Right lobe of liver (tissue), 6 donors: ENCODE results near the gene ATP6V0B. TPM values are rescaled to one million over a fixed set of nuclear protein-coding genes. Genes with fewer than 3 reads are reported as not detected.

Source experiments
- ATAC-seq, 4 donors: fragments of 200-7000 bp; cut with Tn5 transposase; one replicate each; pipeline ENCODE4 v1.9.1; 2020; ENCODE audit warnings: mild to moderate bottlenecking in 4 of 4, moderate library complexity in 4 of 4
- DNase-seq, 3 donors: peaks; one replicate each; pipeline ENCODE4 v3.0.0-alpha.2; 2020
- H3K27ac ChIP-seq, 3 donors: fragments of 200-600 bp; one replicate each; pipeline ENCODE4 v1.8.0; 2022
- H3K27me3 ChIP-seq, 2 donors: fragments of 200-600 bp; one replicate each; pipeline ENCODE4 v1.8.0; 2022
- H3K36me3 ChIP-seq, 4 donors: fragments of 200-600 bp; sonication (generic) in 1 of 4; one replicate each; pipeline versions ENCODE4 v1.5.1 to v1.8.0; 2017 to 2022; ENCODE audit warnings: control low read depth in 1 of 4
- H3K4me1 ChIP-seq, 4 donors: fragments of 200-600 bp; sonication (generic) in 1 of 4; one replicate each; pipeline versions ENCODE4 v1.5.1 to v1.8.0; 2017 to 2022; ENCODE audit warnings: control low read depth in 1 of 4
- H3K4me3 ChIP-seq, 3 donors: fragments of 200-600 bp; one replicate each; pipeline ENCODE4 v1.8.0; 2022
- H3K9me3 ChIP-seq, 4 donors: fragments of 200-600 bp; sonication (generic) in 1 of 4; one replicate each; pipeline versions ENCODE4 v1.5.1 to v1.8.0; 2017 to 2022; ENCODE audit warnings: control low read depth in 1 of 4
- CTCF ChIP-seq, 4 donors: fragments of 200-600 bp in 3 of 4; fragments of 450-650 bp in 1 of 4; IDR thresholded peaks; one replicate each; pipeline versions ENCODE4 v1.5.1 to v1.8.0; 2016 to 2022; ENCODE audit warnings: antibody characterized with exemption in 4 of 4, mild to moderate bottlenecking in 2 of 4
- POLR2A ChIP-seq: fragments of 450-650 bp; IDR thresholded peaks from one replicate; pipeline ENCODE4 v1.6.1; 2017; ENCODE audit warnings: antibody characterized with exemption, mild to moderate bottlenecking
- WGBS: methylation state at CpG from one replicate; pipeline ENCODE4 v1.1.6; 2018; ENCODE audit warnings: low coverage, low lambda C conversion rate; ENCODE audit not compliant: insufficient coverage; ENCODE audit errors: missing lambda C conversion rate; 5-methylcytosine and 5-hydroxymethylcytosine counted together
- intact Hi-C, 2 donors: fragments of 100-400 bp; cut with DNase I; formaldehyde crosslinking; loops; one replicate each; pipeline versions ENCODE4 v1.11.2 to v1.14.1; 2022
- total RNA-seq, 6 experiments: library from RNA; depleted of rRNA in 2 of 6; stranded (reverse); fragments of >200 nt in 2 of 6; fragmentation: NEBNext Ultra II Directional in 3 of 6; extraction: Animal tissue kit (Norgen Biotek cat#: 25700) in 3 of 6; gene quantifications; one replicate each; pipeline versions ENCODE4 v1.1.0 to v1.2.4, GENCODE V29; 2016 to 2023
- donor health status: DM: no; HTN: yes; CAD: no.
- donor health status: DM: no; HTN: no; CAD: no.
- donor health status: DM: no; HTN: no; CAD: no.
- donor health status: DM: no; HTN: yes; CAD: no.
- donor health status: DM: no; HTN: yes; CAD: no.

Gene ATP6V0B
- total RNA-seq, 6 experiments from 2014 or later: 64.4 to 142 (median 76.9) TPM

DNA sequence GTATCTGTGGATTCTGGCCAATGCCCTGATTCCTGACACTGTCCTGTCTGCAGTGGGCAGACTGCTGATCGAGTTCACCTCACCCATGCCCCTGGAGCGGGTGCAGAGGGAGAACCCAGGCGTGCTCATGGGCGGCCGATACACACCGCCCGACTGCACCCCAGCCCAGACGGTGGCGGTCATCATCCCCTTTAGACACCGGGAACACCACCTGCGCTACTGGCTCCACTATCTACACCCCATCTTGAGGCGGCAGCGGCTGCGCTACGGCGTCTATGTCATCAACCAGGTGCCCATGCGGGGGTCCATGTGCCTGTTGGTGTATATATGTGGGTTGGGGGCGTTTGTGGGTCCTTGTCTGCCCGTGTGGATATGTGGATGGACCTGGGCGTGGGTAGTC, 6.9 kb downstream of the ATP6V0B start:
- ATAC-seq: no peak
- Histone ChIP-seq H3K27me3 (no peaks in the 10 kb centered on the region), H3K36me3 (peaks cover 0 to 9% (median 5%) of the 10 kb centered on the region in 4 donors), H3K27ac (no peak overlapping the region), H3K9me3 (no peaks in the 10 kb centered on the region), H3K4me1 (peaks cover 0 to 30% (median 7%) of the 10 kb centered on the region in 4 donors), H3K4me3 (no peak overlapping the region)
- no peak for TF ChIP-seq CTCF (IDR thresholded peaks at IDR 0.05)
- no peak for TF ChIP-seq POLR2A
- no peak for DNase-seq
- WGBS: no CpG with 5 or more reads among the region's 20 CpGs
- intact Hi-C loops: no loop called here

DNA sequence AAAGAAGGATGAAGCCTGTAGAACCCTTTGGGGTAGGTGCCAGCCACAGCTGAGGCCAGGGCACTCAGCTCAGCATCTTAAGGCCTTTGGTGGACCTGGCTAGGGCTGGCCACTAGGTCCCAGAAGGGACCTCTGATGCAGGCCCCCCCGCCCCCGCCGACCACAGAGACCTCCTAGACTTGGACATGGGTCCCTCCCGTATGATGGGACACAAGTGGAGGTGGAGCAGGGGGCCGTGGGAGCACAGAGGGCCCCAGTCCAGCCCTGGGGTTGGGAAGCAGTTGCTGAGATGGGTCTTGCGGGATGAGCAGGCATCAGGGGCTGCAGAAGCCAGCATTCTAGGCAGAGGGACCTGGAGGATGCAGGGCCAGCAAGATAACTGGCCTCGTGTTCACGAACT, 7.5 kb downstream of the ATP6V0B start:
- peaks cover 0 to 3% (median 1%) of the 10 kb centered on the region in 4 donors for H3K36me3 ChIP-seq
- H3K9me3 ChIP-seq: no peaks in the 10 kb centered on the region
- ATAC-seq (no peak), DNase-seq (no peak)
- WGBS: 94% methylated on average over 2 of the region's 8 CpGs
- no peaks in the 10 kb centered on the region for H3K27me3 ChIP-seq
- H3K4me3 ChIP-seq: no peak overlapping the region
- H3K27ac ChIP-seq: no peak overlapping the region
- peaks cover 0 to 30% (median 7%) of the 10 kb centered on the region in 4 donors for H3K4me1 ChIP-seq
- intact Hi-C loops: no loop called here
- TF ChIP-seq POLR2A: no peak
- no peak for TF ChIP-seq CTCF (IDR thresholded peaks at IDR 0.05)

- WGBS: 70% methylated on average over 14 of the region's 15 CpGs
- Histone ChIP-seq H3K9me3 (no peaks in the 10 kb centered on the region), H3K36me3 (peaks cover 0 to 2% (median 0%) of the 10 kb centered on the region in 4 donors), H3K4me3 (no peak overlapping the region), H3K27ac (no peak overlapping the region), H3K27me3 (no peaks in the 10 kb centered on the region), H3K4me1 (peaks cover 0 to 30% (median 5%) of the 10 kb centered on the region in 4 donors)
- TF ChIP-seq CTCF (IDR thresholded peaks at IDR 0.05): no peak
- TF ChIP-seq POLR2A: no peak
- intact Hi-C loops: no loop called here
- no peak for ATAC-seq
- no peak for DNase-seq
Measured at GRCh38 chr1:43982808-43983207, 8.0 kb downstream of the ATP6V0B start.

- intact Hi-C loops: no loop called here
- H3K4me1 ChIP-seq: peaks cover 0 to 25% (median 2%) of the 10 kb centered on the region in 4 donors
- TF ChIP-seq POLR2A (no peak), CTCF (IDR thresholded peaks at IDR 0.05) (no peak)
- H3K36me3 ChIP-seq: no peaks in the 10 kb centered on the region
- H3K4me3 ChIP-seq: no peak overlapping the region
- H3K27me3 ChIP-seq: no peaks in the 10 kb centered on the region
- no peak for DNase-seq
- H3K9me3 ChIP-seq: no peaks in the 10 kb centered on the region
- no peak overlapping the region for H3K27ac ChIP-seq
- 88% methylated on average over 10 of the region's 12 CpGs for WGBS
- ATAC-seq: no peak
Measured at GRCh38 chr1:43983253-43983899, 8.6 kb downstream of the ATP6V0B start.
